GM12874 (cell line): ENCODE results near the gene KCNJ6.

Source experiments
- CTCF ChIP-seq: IDR thresholded peaks from 2 replicates; pipeline ENCODE4 v1.5.1; 2011; ENCODE audit warnings: low read depth, mild to moderate bottlenecking, control low read depth, low read length, moderate library complexity; ENCODE audit not compliant: insufficient read depth

KCNJ6 gene

GRCh38 chr21:37669249-37669648 is 247.0 kb downstream of the KCNJ6 start:
- TF ChIP-seq CTCF: no peak

- no peak for TF ChIP-seq CTCF
Measured at GRCh38 chr21:37668462-37669239, 247.6 kb downstream of the KCNJ6 start.

GRCh38 chr21:37667380-37667779 is 248.9 kb downstream of the KCNJ6 start:
- TF ChIP-seq CTCF: no peak

DNA sequence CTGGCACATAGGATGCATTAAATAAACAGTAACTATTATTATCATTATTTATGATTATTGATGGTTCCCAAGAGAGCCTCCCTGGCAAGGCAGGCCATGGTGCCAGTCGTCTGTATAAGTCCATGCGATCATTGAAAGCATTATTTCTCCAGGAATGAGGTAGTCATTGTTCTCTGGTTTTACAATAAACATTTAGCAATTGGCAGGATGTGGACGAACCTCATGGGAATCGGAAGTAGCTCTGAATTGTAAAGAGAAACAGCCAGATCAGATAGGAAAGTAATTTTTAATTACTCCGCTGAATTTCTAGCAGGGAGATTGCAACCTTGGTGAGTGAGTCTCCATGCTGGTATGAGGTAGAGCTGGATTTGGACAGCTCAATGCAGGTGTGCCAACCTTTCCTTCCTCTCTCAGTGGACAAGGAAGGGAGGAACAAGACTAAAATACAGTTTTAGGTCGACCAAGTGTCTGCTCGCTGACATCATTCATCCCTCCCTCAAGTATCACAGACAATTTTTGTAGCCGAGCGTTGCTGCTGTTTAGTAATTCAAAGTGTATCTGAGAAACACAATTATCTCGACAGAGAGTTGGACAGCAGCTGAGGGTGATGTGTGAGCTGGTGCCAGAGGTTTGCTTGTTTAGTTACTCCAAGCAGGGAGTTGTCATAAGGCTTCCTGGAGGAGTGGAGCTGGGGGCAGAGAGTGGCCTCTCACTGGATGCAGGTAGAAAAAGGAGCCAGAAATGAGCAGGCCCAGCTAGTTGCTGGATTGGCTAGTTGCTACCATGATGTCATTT is 250.8 kb downstream of the KCNJ6 start:
- TF ChIP-seq CTCF: no peak

GRCh38 chr21:37660709-37661108 is 255.5 kb downstream of the KCNJ6 start:
- no peak for TF ChIP-seq CTCF

- TF ChIP-seq CTCF: no peak
Measured at GRCh38 chr21:37659874-37660273, 256.4 kb downstream of the KCNJ6 start.

GRCh38 chr21:37658817-37659458 is 257.3 kb downstream of the KCNJ6 start:
- TF ChIP-seq CTCF: no peak
